ENCODE measurements around the gene CAP2.

CAP2 gene

DNA sequence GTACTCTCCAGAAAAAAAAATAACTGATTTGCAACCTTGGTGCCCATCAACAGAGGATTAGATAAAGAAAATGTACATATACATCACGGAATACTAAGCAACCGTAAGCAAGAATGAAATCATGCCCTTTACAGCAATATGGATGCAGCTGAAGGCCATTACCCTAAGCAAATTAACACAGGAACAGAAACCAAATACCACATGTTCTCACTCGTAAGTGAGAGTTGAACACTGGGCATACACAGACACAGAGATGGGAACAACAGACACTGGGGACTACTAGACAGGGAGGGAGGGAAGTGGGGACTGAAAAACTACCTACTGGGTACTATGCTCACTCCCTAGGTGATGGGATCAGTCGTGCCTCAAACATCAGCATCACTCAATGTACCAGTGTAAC is 32.8 kb upstream of the CAP2 start:
- no peak overlapping the region for H3K9ac ChIP-seq (ENCODE audit: low read length)
- no peak overlapping the region for H3K4ac ChIP-seq (ENCODE audit: low read depth in 1 of 2, low read length in 2 of 2)
- H3K36me3 ChIP-seq (ENCODE audit: control insufficient read depth in 1 of 2, insufficient read depth in 2 of 2, low read depth in 1 of 2, low read length in 2 of 2) = no peaks in the 10 kb centered on the region
- H3K23ac ChIP-seq (ENCODE audit: low read length in 2 of 2) = no peak overlapping the region
- H2BK12ac ChIP-seq (ENCODE audit: low read length in 2 of 2) = no peak overlapping the region
- no peak overlapping the region for H4K91ac ChIP-seq (ENCODE audit: low read length)
- no peak for DNase-seq
- H3K14ac ChIP-seq (ENCODE audit: low read length in 2 of 2) = no peak overlapping the region
- WGBS = 95% methylated on average over 3 of the region's 4 CpGs
- no peak overlapping the region for H2BK5ac ChIP-seq (ENCODE audit: low read depth, low read length, poor library complexity, severe bottlenecking)
- no peak overlapping the region for H4K8ac ChIP-seq (ENCODE audit: low read length)
- H3K4me2 ChIP-seq (ENCODE audit: low read length, poor library complexity, severe bottlenecking) = no peak overlapping the region
- no peaks in the 10 kb centered on the region for H3K79me1 ChIP-seq (replicated peaks; ENCODE audit: low read length, poor library complexity, severe bottlenecking)
- no peak overlapping the region for H3K27ac ChIP-seq (ENCODE audit: low read length, poor library complexity, severe bottlenecking)
- H2BK15ac ChIP-seq (ENCODE audit: low read depth, poor library complexity, severe bottlenecking) = no peak overlapping the region
- peaks cover 3% of the 10 kb centered on the region for H3K4me1 ChIP-seq (ENCODE audit: control insufficient read depth, insufficient read depth, low read depth, low read length)
- H3K27me3 ChIP-seq (ENCODE audit: control insufficient read depth in 1 of 2, insufficient read depth in 1 of 2, low read length in 2 of 2) = no peaks in the 10 kb centered on the region
- no peaks in the 10 kb centered on the region for H3K9me3 ChIP-seq (ENCODE audit: control insufficient read depth, low read length)
- H3K4me3 ChIP-seq (ENCODE audit: insufficient read depth in 1 of 2, low read depth in 1 of 2, low read length in 2 of 2) = no peak overlapping the region
- H3K18ac ChIP-seq (ENCODE audit: low read depth in 1 of 2, low read length in 2 of 2) = no peak overlapping the region
- H2AFZ ChIP-seq (ENCODE audit: low read depth, low read length) = no peak overlapping the region
- no peak overlapping the region for H2AK5ac ChIP-seq (ENCODE audit: low read length, severe bottlenecking)
- no peak overlapping the region for H2BK120ac ChIP-seq (ENCODE audit: low read depth, low read length)

DNA sequence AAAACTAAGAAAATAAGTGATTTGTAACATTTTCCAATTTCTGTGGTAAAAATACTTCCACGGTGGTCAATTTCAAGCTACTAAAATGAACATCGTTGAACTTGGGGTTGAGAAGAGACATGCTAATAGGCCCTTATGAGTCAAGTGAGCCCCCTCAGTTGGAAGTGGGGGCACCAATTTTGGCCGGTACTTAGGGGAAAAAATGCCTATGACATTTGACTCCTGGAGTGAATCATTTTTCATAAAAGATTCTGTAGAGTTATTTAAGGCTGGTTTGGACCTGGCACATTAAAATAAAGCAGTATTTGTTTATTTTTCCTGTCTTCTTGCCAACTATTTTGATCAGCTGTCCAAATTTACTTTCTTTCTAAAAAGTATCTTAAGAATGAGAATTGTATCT is 32.4 kb upstream of the CAP2 start:
- Histone ChIP-seq H3K27me3 (ENCODE audit: control insufficient read depth in 1 of 2, insufficient read depth in 1 of 2, low read length in 2 of 2) (no peaks in the 10 kb centered on the region), H3K4me1 (ENCODE audit: control insufficient read depth, insufficient read depth, low read depth, low read length) (no peaks in the 10 kb centered on the region), H3K14ac (ENCODE audit: low read length in 2 of 2) (no peak overlapping the region), H3K9ac (ENCODE audit: low read length) (no peak overlapping the region), H3K23ac (ENCODE audit: low read length in 2 of 2) (no peak overlapping the region), H3K79me1 (replicated peaks; ENCODE audit: low read length, poor library complexity, severe bottlenecking) (no peaks in the 10 kb centered on the region), H4K8ac (ENCODE audit: low read length) (no peak overlapping the region), H3K36me3 (ENCODE audit: control insufficient read depth in 1 of 2, insufficient read depth in 2 of 2, low read depth in 1 of 2, low read length in 2 of 2) (no peaks in the 10 kb centered on the region), H2BK120ac (ENCODE audit: low read depth, low read length) (no peak overlapping the region), H3K4me2 (ENCODE audit: low read length, poor library complexity, severe bottlenecking) (no peak overlapping the region), H2BK5ac (ENCODE audit: low read depth, low read length, poor library complexity, severe bottlenecking) (no peak overlapping the region), H3K27ac (ENCODE audit: low read length, poor library complexity, severe bottlenecking) (no peak overlapping the region), H3K4ac (ENCODE audit: low read depth in 1 of 2, low read length in 2 of 2) (no peak overlapping the region), H3K18ac (ENCODE audit: low read depth in 1 of 2, low read length in 2 of 2) (no peak overlapping the region), H2BK12ac (ENCODE audit: low read length in 2 of 2) (no peak overlapping the region), H2AK5ac (ENCODE audit: low read length, severe bottlenecking) (no peak overlapping the region), H2AFZ (ENCODE audit: low read depth, low read length) (no peak overlapping the region), H4K91ac (ENCODE audit: low read length) (no peak overlapping the region), H3K4me3 (ENCODE audit: insufficient read depth in 1 of 2, low read depth in 1 of 2, low read length in 2 of 2) (no peak overlapping the region), H3K9me3 (ENCODE audit: control insufficient read depth, low read length) (no peaks in the 10 kb centered on the region), H2BK15ac (ENCODE audit: low read depth, poor library complexity, severe bottlenecking) (no peak overlapping the region)
- WGBS = 90% methylated on average over 3 of the region's 3 CpGs
- DNase-seq = no peak

DNA sequence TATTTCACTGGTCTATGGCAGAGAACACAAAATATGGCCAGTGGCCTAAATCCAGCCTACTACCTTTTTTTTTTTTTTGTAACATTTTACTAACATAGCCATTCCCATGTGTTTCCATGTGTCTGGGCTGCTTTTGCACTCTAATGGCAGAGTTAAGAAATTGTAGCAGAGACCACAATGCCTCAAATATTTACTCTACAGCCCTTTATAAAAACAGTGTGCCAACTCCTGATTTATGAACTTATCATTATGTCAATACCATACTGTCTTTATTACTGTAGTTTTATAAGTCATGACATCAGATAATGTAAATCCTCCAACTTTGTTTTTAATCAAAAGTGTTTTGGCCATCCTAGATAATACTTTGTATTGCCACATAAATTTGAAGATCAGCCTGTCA is 27.4 kb upstream of the CAP2 start:
- no peaks in the 10 kb centered on the region for H3K36me3 ChIP-seq (ENCODE audit: control insufficient read depth in 1 of 2, insufficient read depth in 2 of 2, low read depth in 1 of 2, low read length in 2 of 2)
- no peak overlapping the region for H2BK5ac ChIP-seq (ENCODE audit: low read depth, low read length, poor library complexity, severe bottlenecking)
- no peak overlapping the region for H3K14ac ChIP-seq (ENCODE audit: low read length in 2 of 2)
- H4K8ac ChIP-seq (ENCODE audit: low read length) = no peak overlapping the region
- peaks cover 10% of the 10 kb centered on the region for H3K9me3 ChIP-seq (ENCODE audit: control insufficient read depth, low read length)
- H3K27me3 ChIP-seq (ENCODE audit: control insufficient read depth in 1 of 2, insufficient read depth in 1 of 2, low read length in 2 of 2) = no peaks in the 10 kb centered on the region
- H3K18ac ChIP-seq (ENCODE audit: low read depth in 1 of 2, low read length in 2 of 2) = no peak overlapping the region
- no peaks in the 10 kb centered on the region for H3K4me1 ChIP-seq (ENCODE audit: control insufficient read depth, insufficient read depth, low read depth, low read length)
- H3K4me3 ChIP-seq (ENCODE audit: insufficient read depth in 1 of 2, low read depth in 1 of 2, low read length in 2 of 2) = no peak overlapping the region
- no peaks in the 10 kb centered on the region for H3K79me1 ChIP-seq (replicated peaks; ENCODE audit: low read length, poor library complexity, severe bottlenecking)
- H4K91ac ChIP-seq (ENCODE audit: low read length) = no peak overlapping the region
- H2AFZ ChIP-seq (ENCODE audit: low read depth, low read length) = no peak overlapping the region
- no peak overlapping the region for H2AK5ac ChIP-seq (ENCODE audit: low read length, severe bottlenecking)
- DNase-seq = no peak
- no peak overlapping the region for H3K4ac ChIP-seq (ENCODE audit: low read depth in 1 of 2, low read length in 2 of 2)
- H3K23ac ChIP-seq (ENCODE audit: low read length in 2 of 2) = no peak overlapping the region
- H2BK12ac ChIP-seq (ENCODE audit: low read length in 2 of 2) = no peak overlapping the region
- no peak overlapping the region for H3K4me2 ChIP-seq (ENCODE audit: low read length, poor library complexity, severe bottlenecking)
- H3K27ac ChIP-seq (ENCODE audit: low read length, poor library complexity, severe bottlenecking) = no peak overlapping the region
- no peak overlapping the region for H2BK15ac ChIP-seq (ENCODE audit: low read depth, poor library complexity, severe bottlenecking)
- no peak overlapping the region for H3K9ac ChIP-seq (ENCODE audit: low read length)
- H2BK120ac ChIP-seq (ENCODE audit: low read depth, low read length) = no peak overlapping the region

DNA sequence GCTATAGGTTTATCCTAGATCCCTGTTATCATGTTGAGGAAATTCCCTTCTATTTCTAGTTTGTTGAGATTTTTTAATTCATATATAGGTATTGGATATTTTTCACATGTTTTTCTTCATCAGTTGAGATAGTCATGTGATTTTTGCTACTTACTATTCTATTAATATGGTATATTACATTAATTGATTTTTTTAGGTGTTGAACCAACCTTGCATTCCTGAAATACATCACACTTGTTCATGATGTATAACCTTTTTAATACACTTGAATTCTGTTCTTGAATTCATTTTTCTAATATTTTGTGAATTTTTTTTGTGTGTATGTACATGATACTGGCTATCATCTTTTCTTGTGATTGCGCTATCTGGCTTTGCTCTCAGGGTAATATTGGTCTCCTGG is 25.5 kb upstream of the CAP2 start:
- Histone ChIP-seq H4K91ac (ENCODE audit: low read length) (no peak overlapping the region), H3K79me1 (replicated peaks; ENCODE audit: low read length, poor library complexity, severe bottlenecking) (no peaks in the 10 kb centered on the region), H3K9me3 (ENCODE audit: control insufficient read depth, low read length) (peaks cover 13% of the 10 kb centered on the region), H3K18ac (ENCODE audit: low read depth in 1 of 2, low read length in 2 of 2) (no peak overlapping the region), H3K4me1 (ENCODE audit: control insufficient read depth, insufficient read depth, low read depth, low read length) (no peaks in the 10 kb centered on the region), H3K14ac (ENCODE audit: low read length in 2 of 2) (no peak overlapping the region), H3K27me3 (ENCODE audit: control insufficient read depth in 1 of 2, insufficient read depth in 1 of 2, low read length in 2 of 2) (no peaks in the 10 kb centered on the region), H2BK15ac (ENCODE audit: low read depth, poor library complexity, severe bottlenecking) (no peak overlapping the region), H2BK5ac (ENCODE audit: low read depth, low read length, poor library complexity, severe bottlenecking) (no peak overlapping the region), H3K4me3 (ENCODE audit: insufficient read depth in 1 of 2, low read depth in 1 of 2, low read length in 2 of 2) (no peak overlapping the region), H4K8ac (ENCODE audit: low read length) (no peak overlapping the region), H3K36me3 (ENCODE audit: control insufficient read depth in 1 of 2, insufficient read depth in 2 of 2, low read depth in 1 of 2, low read length in 2 of 2) (no peaks in the 10 kb centered on the region), H3K9ac (ENCODE audit: low read length) (no peak overlapping the region), H3K23ac (ENCODE audit: low read length in 2 of 2) (no peak overlapping the region), H3K27ac (ENCODE audit: low read length, poor library complexity, severe bottlenecking) (no peak overlapping the region), H3K4me2 (ENCODE audit: low read length, poor library complexity, severe bottlenecking) (no peak overlapping the region), H2BK12ac (ENCODE audit: low read length in 2 of 2) (no peak overlapping the region), H3K4ac (ENCODE audit: low read depth in 1 of 2, low read length in 2 of 2) (no peak overlapping the region), H2BK120ac (ENCODE audit: low read depth, low read length) (no peak overlapping the region), H2AK5ac (ENCODE audit: low read length, severe bottlenecking) (no peak overlapping the region), H2AFZ (ENCODE audit: low read depth, low read length) (no peak overlapping the region)
- 100% methylated on average over 1 of the region's 1 CpG for WGBS
- no peak for DNase-seq
